GM23338 (cell line): Measurements from ENCODE around the gene LRRC28. TPM values are rescaled to one million over a fixed set of nuclear protein-coding genes. Genes with fewer than 3 reads are reported as not detected.

Source experiments
- ATAC-seq: fragments of 200-7000 bp; cut with Tn5 transposase; 3 replicates; pipeline ENCODE4 v1.9.1; 2020
- DNase-seq: peaks from one replicate; pipeline ENCODE4 v3.0.0-alpha.2; 2015; ENCODE audit warnings: low spot score
- H2AFZ ChIP-seq: fragments of 200-600 bp; sonication (generic); 2 replicates; pipeline ENCODE4 v1.8.0; 2016; ENCODE audit warnings: antibody characterized with exemption, mild to moderate bottlenecking, moderate library complexity
- H3F3A ChIP-seq: fragments of 200-600 bp; sonication (generic); replicated peaks from 2 replicates; pipeline ENCODE4 v1.8.0; 2017; ENCODE audit warnings: antibody characterized with exemption, mixed run types, low read depth
- H3K27ac ChIP-seq: fragments of 200-600 bp; sonication (generic); 2 replicates; pipeline ENCODE4 v1.6.1; 2016; ENCODE audit warnings: low read depth
- H3K27me3 ChIP-seq: fragments of 200-600 bp; sonication (generic); 2 replicates; pipeline ENCODE4 v1.8.0; 2016; ENCODE audit warnings: mild to moderate bottlenecking, mixed run types, moderate library complexity; ENCODE audit not compliant: insufficient read depth
- H3K36me3 ChIP-seq: fragments of 200-600 bp; sonication (generic); 2 replicates; pipeline ENCODE4 v1.8.0; 2016; ENCODE audit warnings: mild to moderate bottlenecking; ENCODE audit not compliant: insufficient read depth
- H3K4me1 ChIP-seq: fragments of 200-600 bp; sonication (generic); 2 replicates; pipeline ENCODE4 v1.8.0; 2016; ENCODE audit warnings: mild to moderate bottlenecking, moderate library complexity; ENCODE audit not compliant: insufficient read depth
- H3K4me2 ChIP-seq: fragments of 200-600 bp; sonication (generic); 2 replicates; pipeline ENCODE4 v1.7.1; 2017; ENCODE audit warnings: mixed run types
- H3K4me3 ChIP-seq: fragments of 200-600 bp; sonication (generic); 2 replicates; pipeline ENCODE4 v1.6.1; 2016; ENCODE audit warnings: mixed run types
- H3K79me2 ChIP-seq: fragments of 200-600 bp; sonication (generic); replicated peaks from 2 replicates; pipeline ENCODE4 v1.8.0; 2017; ENCODE audit warnings: mild to moderate bottlenecking; ENCODE audit not compliant: insufficient read depth
- H3K9me2 ChIP-seq: fragments of 200-600 bp; sonication (generic); 2 replicates; pipeline ENCODE4 v1.8.0; 2017; ENCODE audit not compliant: insufficient read depth
- H4K20me1 ChIP-seq: fragments of 200-600 bp; sonication (generic); replicated peaks from 2 replicates; pipeline ENCODE4 v1.8.0; 2017; ENCODE audit warnings: mild to moderate bottlenecking; ENCODE audit not compliant: insufficient read depth
- H3K27ac Mint-ChIP-seq: 2 replicates; pipeline ENCODE4 v1.8.0; 2020; ENCODE audit warnings: inconsistent platforms, mild to moderate bottlenecking, moderate library complexity, mixed read lengths
- H3K27me3 Mint-ChIP-seq: 3 replicates; pipeline ENCODE4 v1.8.0; 2022; ENCODE audit warnings: low read depth, mild to moderate bottlenecking, moderate library complexity, mixed read lengths, inconsistent platforms; ENCODE audit not compliant: insufficient read depth, poor library complexity
- H3K36me3 Mint-ChIP-seq: 3 replicates; pipeline ENCODE4 v1.8.0; 2021; ENCODE audit warnings: low read depth, mild to moderate bottlenecking, inconsistent platforms, moderate library complexity, mixed read lengths
- H3K4me1 Mint-ChIP-seq: 3 replicates; pipeline ENCODE4 v1.8.0; 2020; ENCODE audit warnings: mild to moderate bottlenecking, inconsistent platforms, mixed read lengths
- H3K4me3 Mint-ChIP-seq: 3 replicates; pipeline ENCODE4 v1.8.0; 2021; ENCODE audit warnings: moderate library complexity, mild to moderate bottlenecking, inconsistent platforms, mixed read lengths
- H3K9me3 Mint-ChIP-seq: 3 replicates; pipeline ENCODE4 v1.8.0; 2020; ENCODE audit warnings: moderate library complexity, mild to moderate bottlenecking, inconsistent platforms, mixed read lengths
- CTCF ChIP-seq, 2 experiments: fragments of 200-600 bp in 1 of 2; sonication (generic) in 1 of 2; conservative IDR thresholded peaks; 2 replicates each; pipeline versions ENCODE4 v1.5.1 to v1.6.1; 2016 to 2017; ENCODE audit warnings: antibody characterized with exemption in 2 of 2, low read depth in 2 of 2, mild to moderate bottlenecking in 2 of 2, moderate library complexity in 1 of 2
- ETS1 ChIP-seq: IDR thresholded peaks from 2 replicates; pipeline ENCODE4 v1.6.1; 2016; ENCODE audit warnings: antibody characterized with exemption
- EZH2phosphoT487 ChIP-seq: fragments of 200-600 bp; sonication (generic); IDR thresholded peaks from one replicate; pipeline ENCODE4 v1.8.1; 2018; ENCODE audit warnings: antibody characterized with exemption; ENCODE audit not compliant: unreplicated experiment
- JUNB ChIP-seq: IDR thresholded peaks from one replicate; pipeline ENCODE4 v1.6.1; 2016; ENCODE audit warnings: antibody characterized with exemption; ENCODE audit not compliant: unreplicated experiment
- NANOG ChIP-seq: IDR thresholded peaks from 2 replicates; pipeline ENCODE4 v1.6.1; 2016; ENCODE audit warnings: antibody characterized with exemption, borderline replicate concordance
- REST ChIP-seq: IDR thresholded peaks from one replicate; pipeline ENCODE4 v1.6.1; 2018; ENCODE audit warnings: antibody characterized with exemption; ENCODE audit not compliant: unreplicated experiment
- STAT1 ChIP-seq: IDR thresholded peaks from one replicate; pipeline ENCODE4 v1.6.1; 2016; ENCODE audit warnings: antibody characterized with exemption; ENCODE audit not compliant: unreplicated experiment
- ZNF114 ChIP-seq: fragments of 250-450 bp; sonication (Bioruptor Pico); IDR thresholded peaks from 2 replicates; pipeline ENCODE4 v1.5.0; 2020; ENCODE audit warnings: mild to moderate bottlenecking, moderate library complexity
- ZNF462 ChIP-seq: fragments of 250-450 bp; sonication (Bioruptor Pico); IDR thresholded peaks from 2 replicates; pipeline ENCODE4 v1.5.0; 2020; ENCODE audit warnings: mild to moderate bottlenecking, moderate library complexity
- polyA plus RNA-seq: library from polyadenylated mRNA; unstranded; fragments of >200 nt; fragmentation: Nextera tagmentation; extraction: Ambion mirVana; gene quantifications from 2 replicates; pipeline ENCODE4 v1.2.1, GENCODE V29; 2016
- total RNA-seq: library from RNA; depleted of rRNA; stranded (reverse); fragments of >200 nt; shearing (Covaris generic); gene quantifications from 2 replicates; pipeline ENCODE4 v1.2.3, GENCODE V29; 2014

Gene LRRC28
- total and polyA plus RNA-seq, 2 experiments from 2014 or later, result 12.9 to 28.4 TPM

GRCh38 chr15:99411234-99411633, 160.0 kb downstream of the LRRC28 start (continued):
- no peak for TF ChIP-seq NANOG
- TF ChIP-seq ETS1, result no peak
- TF ChIP-seq EZH2phosphoT487, result no peak

GRCh38 chr15:99412082-99412481, 160.8 kb downstream of the LRRC28 start:
- Histone ChIP-seq H3K4me3 (no peak overlapping the region), H3K36me3 (no peaks in the 10 kb centered on the region), H3K27ac (no peak overlapping the region), H4K20me1 (no peaks in the 10 kb centered on the region), H3K27me3 (no peaks in the 10 kb centered on the region), H3F3A (no peaks in the 10 kb centered on the region), H3K4me2 (no peak overlapping the region), H3K79me2 (no peaks in the 10 kb centered on the region), H3K4me1 (no peaks in the 10 kb centered on the region), H3K9me2 (no peaks in the 10 kb centered on the region), H2AFZ (0 out of 2 replicates have a peak overlapping the region, but pooled peaks have one; percentile 5)
- Mint-ChIP-seq H3K27ac (no peak overlapping the region), H3K27me3 (peaks cover 6% of the 10 kb centered on the region), H3K9me3 (no peaks in the 10 kb centered on the region), H3K4me1 (no peaks in the 10 kb centered on the region), H3K4me3 (no peak overlapping the region), H3K36me3 (no peaks in the 10 kb centered on the region)
- TF ChIP-seq ZNF462 (CRISPR knock-in tag) (no peak), REST (no peak), STAT1 (no peak), NANOG (no peak), JUNB (no peak), CTCF (conservative IDR thresholded peaks at IDR 0.05; ENCODE audit: low read depth in 2 of 2) (no peak), ETS1 (no peak), ZNF114 (CRISPR knock-in tag) (no peak)
- DNase-seq, result no peak
- no peak for ATAC-seq
